WTC11 (cell line): Measurements from ENCODE around the gene SEMA4G. TPM values are rescaled to one million over a fixed set of nuclear protein-coding genes. Genes with fewer than 3 reads are reported as not detected.

ENCODE experiments used
- ATAC-seq: fragments of 200-7000 bp; cut with Tn5 transposase; 2 replicates; pipeline ENCODE4 v1.10.0; 2021; ENCODE audit warnings: mild to moderate bottlenecking, moderate library complexity
- CTCF ChIA-PET: fragments of 300-600 bp; sonication (Branson Sonifier 250); formaldehyde crosslinking; loops from one replicate; lab custom pipeline; 2021; ENCODE audit warnings: antibody characterized with exemption; lab: Charles Lee
- POLR2A ChIA-PET: fragments of 350-600 bp; sonication (Branson Sonifier 250); formaldehyde crosslinking; loops from one replicate; lab custom pipeline; 2021; ENCODE audit warnings: antibody characterized with exemption; lab: Charles Lee
- DNase-seq: peaks from one replicate; pipeline ENCODE4 v3.0.0; 2021; ENCODE audit warnings: low spot score
- H3K27ac Mint-ChIP-seq: 2 replicates; pipeline ENCODE4 v1.8.0; 2021; ENCODE audit warnings: mixed read lengths
- H3K27me3 Mint-ChIP-seq: 2 replicates; pipeline ENCODE4 v1.8.0; 2021; ENCODE audit warnings: low read depth, mild to moderate bottlenecking, moderate library complexity, mixed read lengths
- H3K36me3 Mint-ChIP-seq: 2 replicates; pipeline ENCODE4 v1.8.0; 2021; ENCODE audit warnings: mixed read lengths
- H3K4me1 Mint-ChIP-seq: 2 replicates; pipeline ENCODE4 v1.8.0; 2022; ENCODE audit warnings: mixed read lengths
- H3K4me3 Mint-ChIP-seq: 2 replicates; pipeline ENCODE4 v1.8.0; 2021; ENCODE audit warnings: mild to moderate bottlenecking, moderate library complexity, mixed read lengths
- H3K9me3 Mint-ChIP-seq: 2 replicates; pipeline ENCODE4 v1.8.0; 2021; ENCODE audit warnings: mixed read lengths
- ATF2 ChIP-seq: sonication (generic); formaldehyde crosslinking; IDR thresholded peaks from 2 replicates; pipeline ENCODE4 v1.8.1; 2022; ENCODE audit warnings: low read depth, missing genetic modification reagents, borderline replicate concordance
- ATF6 ChIP-seq: sonication (generic); formaldehyde crosslinking; IDR thresholded peaks from 2 replicates; pipeline ENCODE4 v1.8.1; 2023; ENCODE audit warnings: mild to moderate bottlenecking, missing genetic modification reagents
- E2F5 ChIP-seq: sonication (generic); formaldehyde crosslinking; IDR thresholded peaks from 2 replicates; pipeline ENCODE4 v1.8.1; 2022; ENCODE audit warnings: mild to moderate bottlenecking, moderate library complexity, missing genetic modification reagents
- EMX1 ChIP-seq: fragments of 250-450 bp; sonication (Bioruptor Pico); IDR thresholded peaks from 2 replicates; pipeline ENCODE4 v1.8.0; 2021; ENCODE audit warnings: mild to moderate bottlenecking
- ETV6 ChIP-seq: sonication (generic); formaldehyde crosslinking; IDR thresholded peaks from 2 replicates; pipeline ENCODE4 v1.8.1; 2022; ENCODE audit warnings: mild to moderate bottlenecking, missing genetic modification reagents
- FOXP1 ChIP-seq: sonication (generic); formaldehyde crosslinking; IDR thresholded peaks from 2 replicates; pipeline ENCODE4 v1.8.0; 2022; ENCODE audit warnings: missing genetic modification reagents, mild to moderate bottlenecking, moderate library complexity, borderline replicate concordance
- GABPB1 ChIP-seq: sonication (generic); formaldehyde crosslinking; IDR thresholded peaks from 2 replicates; pipeline ENCODE4 v1.8.1; 2023; ENCODE audit warnings: mild to moderate bottlenecking, missing genetic modification reagents
- NFATC4 ChIP-seq: fragments of 250-450 bp; sonication (Bioruptor Pico); IDR thresholded peaks from 2 replicates; pipeline ENCODE4 v1.9.0; 2021; ENCODE audit warnings: mild to moderate bottlenecking
- NR2C2 ChIP-seq: sonication (generic); formaldehyde crosslinking; IDR thresholded peaks from 2 replicates; pipeline ENCODE4 v1.8.0; 2022; ENCODE audit warnings: mild to moderate bottlenecking, missing genetic modification reagents
- PREB ChIP-seq: sonication (generic); formaldehyde crosslinking; IDR thresholded peaks from 2 replicates; pipeline ENCODE4 v1.8.1; 2022; ENCODE audit warnings: mild to moderate bottlenecking, missing genetic modification reagents, moderate library complexity, borderline replicate concordance
- RELA ChIP-seq: sonication (generic); formaldehyde crosslinking; IDR thresholded peaks from 2 replicates; pipeline ENCODE4 v1.8.1; 2022; ENCODE audit warnings: missing genetic modification reagents, mild to moderate bottlenecking, borderline replicate concordance
- RORB ChIP-seq: fragments of 250-450 bp; sonication (Bioruptor Pico); IDR thresholded peaks from 2 replicates; pipeline ENCODE4 v1.9.0; 2021; ENCODE audit warnings: mild to moderate bottlenecking
- ZMAT4 ChIP-seq: fragments of 250-450 bp; sonication (Bioruptor Pico); IDR thresholded peaks from 2 replicates; pipeline ENCODE4 v1.9.0; 2021; ENCODE audit warnings: mild to moderate bottlenecking
- ZNF219 ChIP-seq: sonication (generic); formaldehyde crosslinking; IDR thresholded peaks from 2 replicates; pipeline ENCODE4 v1.8.0; 2023; ENCODE audit warnings: missing genetic modification reagents, mild to moderate bottlenecking, borderline replicate concordance
- ZNF232 ChIP-seq: sonication (generic); formaldehyde crosslinking; IDR thresholded peaks from 2 replicates; pipeline ENCODE4 v1.8.0; 2022; ENCODE audit warnings: mild to moderate bottlenecking, missing genetic modification reagents
- ZNF263 ChIP-seq: sonication (generic); formaldehyde crosslinking; IDR thresholded peaks from 2 replicates; pipeline ENCODE4 v1.8.1; 2022; ENCODE audit warnings: low read depth, mild to moderate bottlenecking, moderate library complexity, missing genetic modification reagents
- ZNF396 ChIP-seq: fragments of 250-450 bp; sonication (Bioruptor Pico); IDR thresholded peaks from 2 replicates; pipeline ENCODE4 v1.8.0; 2021; ENCODE audit warnings: mild to moderate bottlenecking, moderate library complexity, borderline replicate concordance
- ZNF416 ChIP-seq: fragments of 250-450 bp; sonication (Bioruptor Pico); IDR thresholded peaks from 2 replicates; pipeline ENCODE4 v1.9.0; 2021; ENCODE audit warnings: mild to moderate bottlenecking, inconsistent platforms
- ZNF512 ChIP-seq: sonication (generic); formaldehyde crosslinking; IDR thresholded peaks from 2 replicates; pipeline ENCODE4 v1.8.1; 2022; ENCODE audit warnings: missing genetic modification reagents, borderline replicate concordance
- ZNF532 ChIP-seq: fragments of 250-450 bp; sonication (Bioruptor Pico); IDR thresholded peaks from 2 replicates; pipeline ENCODE4 v1.9.0; 2021; ENCODE audit warnings: mild to moderate bottlenecking, borderline replicate concordance
- ZNF671 ChIP-seq: fragments of 250-450 bp; sonication (Bioruptor Pico); IDR thresholded peaks from 2 replicates; pipeline ENCODE4 v1.8.0; 2021; ENCODE audit warnings: mild to moderate bottlenecking
- ZSCAN18 ChIP-seq: fragments of 250-450 bp; sonication (Bioruptor Pico); IDR thresholded peaks from 2 replicates; pipeline ENCODE4 v2.1.2; 2022; ENCODE audit warnings: mild to moderate bottlenecking, moderate library complexity
- total RNA-seq: library from RNA; stranded (reverse); gene quantifications from 3 replicates; pipeline ENCODE4 v1.2.3, GENCODE V29; 2021

The SEMA4G gene
- total RNA-seq, 1 experiment from 2014 or later, result 11.8 TPM

- no peaks in the 10 kb centered on the region; the same call in 1 of the 2 replicates for H3K27me3 Mint-ChIP-seq
- CTCF ChIA-PET, result interaction anchor here (1.0 to 1.3 kb wide), 2 partner anchors 12 to 33 kb away, joined by 3 to 5 read pairs; partner anchors contain the start of gene SEMA4G
- H3K27ac Mint-ChIP-seq, result no peak overlapping the region
- no peak overlapping the region for H3K4me3 Mint-ChIP-seq
- ATAC-seq (no peak), DNase-seq (no peak)
- no peaks in the 10 kb centered on the region for H3K4me1 Mint-ChIP-seq
- no peaks in the 10 kb centered on the region for H3K9me3 Mint-ChIP-seq
- no peak for TF ChIP-seq GABPB1 (CRISPR knock-in tag)
- no peak for TF ChIP-seq NFATC4 (CRISPR knock-in tag)
- TF ChIP-seq ZNF396, result no peak
- TF ChIP-seq ZNF232, result no peak
- no peak for TF ChIP-seq ZNF512
- no peak for TF ChIP-seq E2F5 (CRISPR knock-in tag)
- no peak for TF ChIP-seq FOXP1
- no peak for TF ChIP-seq ZNF219 (CRISPR knock-in tag)
- H3K36me3 Mint-ChIP-seq, result 0 out of 2 replicates have a peak, but pooled peaks cover 3% of the 10 kb centered on the region
- POLR2A ChIA-PET, result no interaction called here
These were observed 11.4 kb downstream of the SEMA4G start for GRCh38 chr10:100980711-100981110.

- Mint-ChIP-seq H3K9me3 (no peaks in the 10 kb centered on the region), H3K36me3 (0 out of 2 replicates have a peak, but pooled peaks cover 3% of the 10 kb centered on the region), H3K4me3 (no peak overlapping the region), H3K4me1 (peaks cover 1% of the 10 kb centered on the region; the same call in 1 of the 2 replicates), H3K27me3 (no peaks in the 10 kb centered on the region), H3K27ac (no peak overlapping the region)
- DNase-seq (no peak), ATAC-seq (no peak)
- CTCF ChIA-PET, result interaction anchor here (0.7 to 1.3 kb wide), 3 partner anchors 12 to 50 kb away, joined by 3 to 5 read pairs (median 5); partner anchors contain the start of genes PDZD7, SEMA4G and SFXN3
- POLR2A ChIA-PET, result no interaction called here
- TF ChIP-seq RELA (CRISPR knock-in tag), result no peak
- no peak for TF ChIP-seq ZNF219 (CRISPR knock-in tag)
- no peak for TF ChIP-seq ZNF416 (CRISPR knock-in tag)
- TF ChIP-seq RORB (CRISPR knock-in tag), result no peak
- TF ChIP-seq EMX1 (CRISPR knock-in tag), result no peak
- no peak for TF ChIP-seq ZNF671
- TF ChIP-seq ZNF263 (CRISPR knock-in tag), result no peak
- no peak for TF ChIP-seq PREB (CRISPR knock-in tag)
- no peak for TF ChIP-seq ETV6 (CRISPR knock-in tag)
- TF ChIP-seq ZNF532 (CRISPR knock-in tag), result no peak
- no peak for TF ChIP-seq ZMAT4
- no peak for TF ChIP-seq ATF2 (CRISPR knock-in tag)
- TF ChIP-seq ATF6, result no peak
- no peak for TF ChIP-seq ZSCAN18 (CRISPR knock-in tag)
- TF ChIP-seq NR2C2 (CRISPR knock-in tag), result no peak
These were observed 12.0 kb downstream of the SEMA4G start for GRCh38 chr10:100981178-100981772.
